HG03139 (cell line): ENCODE results near the gene MTX3.

Experiments
- ATAC-seq: cut with Tn5 transposase; IDR thresholded peaks from one replicate; pipeline ENCODE4 v1.9.1; 2021; ENCODE audit not compliant: unreplicated experiment

The MTX3 gene

DNA sequence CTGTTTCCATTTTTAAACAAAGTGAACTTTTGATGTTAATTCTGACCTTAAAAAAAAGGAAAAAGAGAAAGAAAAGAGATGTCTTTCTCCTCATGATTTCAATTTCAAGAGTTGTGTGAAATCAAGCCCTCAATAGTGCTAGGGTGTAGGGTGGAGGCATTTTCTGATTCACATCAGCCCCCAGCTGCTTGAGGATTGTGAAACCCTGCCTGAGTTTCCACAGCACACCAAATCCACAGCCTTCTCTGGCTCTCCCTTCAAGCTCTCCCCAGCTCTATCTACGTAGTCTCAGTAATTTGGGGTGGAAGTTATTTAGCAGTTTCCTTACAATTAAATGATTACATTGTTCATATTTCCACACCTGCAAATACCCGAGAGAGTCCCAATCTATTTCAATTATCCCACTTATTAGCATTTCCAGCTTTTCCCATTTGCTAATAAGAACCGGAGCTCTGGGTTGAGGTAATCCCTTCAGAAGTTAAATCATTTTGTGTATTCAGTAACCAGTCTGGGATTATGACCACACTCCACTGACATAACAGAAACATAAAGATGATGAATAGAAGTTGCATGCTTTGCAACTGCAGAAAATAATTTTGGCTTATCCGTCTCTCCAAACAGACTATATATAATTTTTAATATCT, 54.9 kb downstream of the MTX3 start:
- no peak for ATAC-seq

DNA sequence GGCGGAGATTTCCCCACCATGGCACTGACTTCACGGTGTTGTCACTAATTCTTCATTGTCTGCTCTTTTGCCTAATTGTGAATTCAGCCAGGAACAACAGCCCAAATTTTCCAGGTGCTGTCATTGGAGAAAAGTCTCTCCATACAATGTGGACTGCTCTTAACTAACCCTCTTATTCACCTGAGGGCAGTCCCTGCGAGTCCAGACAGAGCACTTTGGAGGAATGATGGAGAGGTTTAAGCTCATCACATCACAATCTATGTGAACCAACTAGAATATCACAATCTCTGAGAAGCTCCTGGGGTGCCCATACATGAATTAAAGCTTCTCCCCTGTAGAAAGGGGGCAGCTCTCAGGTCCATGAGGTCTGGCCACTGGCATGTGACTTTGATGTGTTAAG, 56.4 kb downstream of the MTX3 start:
- ATAC-seq: no peak

DNA sequence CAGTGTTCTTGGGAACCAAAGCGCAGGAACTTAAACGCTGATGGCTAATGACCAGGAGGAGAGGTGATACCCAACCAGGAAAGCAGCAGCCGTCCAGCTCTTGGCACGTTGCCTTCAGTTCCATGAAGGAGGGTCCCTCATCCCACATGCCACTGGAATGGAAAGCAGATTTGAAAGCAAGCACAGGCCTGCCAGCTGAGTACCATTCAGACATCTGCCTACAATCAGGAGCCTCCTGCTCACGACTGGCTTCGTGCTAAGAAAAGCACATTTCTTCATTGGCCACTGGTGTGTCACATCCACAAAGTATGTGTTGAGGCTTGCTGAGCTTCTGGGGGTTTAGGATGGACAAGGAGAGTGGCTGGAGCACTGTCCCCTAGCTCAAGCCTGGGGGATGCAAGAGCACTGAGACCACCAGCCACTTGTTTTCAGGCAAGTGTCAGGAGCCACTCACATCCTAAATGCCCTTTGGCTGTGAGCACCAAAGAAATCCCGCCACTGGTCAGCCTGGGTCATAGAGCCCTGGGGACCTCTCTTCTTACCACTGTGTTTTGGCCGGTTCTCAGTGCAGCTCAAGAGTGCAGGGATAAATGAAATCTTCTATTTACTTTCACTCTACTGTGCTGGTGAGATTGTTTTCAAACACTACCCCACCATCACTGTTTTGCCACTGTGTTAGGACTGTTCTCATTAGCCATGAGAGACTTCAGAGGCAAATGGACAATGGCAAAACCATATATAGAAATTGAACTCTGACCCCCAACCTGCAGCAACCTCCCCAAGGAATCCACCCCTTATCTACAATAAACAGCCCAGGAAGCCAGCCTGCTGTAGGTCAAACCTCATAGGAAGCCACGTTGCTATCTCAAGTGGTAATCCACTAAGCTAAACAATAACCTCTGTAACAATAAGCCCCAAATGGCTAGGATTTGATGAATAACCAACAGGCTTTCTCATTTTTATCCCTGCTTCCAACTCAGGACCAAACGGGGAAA, 58.3 kb downstream of the MTX3 start:
- no peak for ATAC-seq

DNA sequence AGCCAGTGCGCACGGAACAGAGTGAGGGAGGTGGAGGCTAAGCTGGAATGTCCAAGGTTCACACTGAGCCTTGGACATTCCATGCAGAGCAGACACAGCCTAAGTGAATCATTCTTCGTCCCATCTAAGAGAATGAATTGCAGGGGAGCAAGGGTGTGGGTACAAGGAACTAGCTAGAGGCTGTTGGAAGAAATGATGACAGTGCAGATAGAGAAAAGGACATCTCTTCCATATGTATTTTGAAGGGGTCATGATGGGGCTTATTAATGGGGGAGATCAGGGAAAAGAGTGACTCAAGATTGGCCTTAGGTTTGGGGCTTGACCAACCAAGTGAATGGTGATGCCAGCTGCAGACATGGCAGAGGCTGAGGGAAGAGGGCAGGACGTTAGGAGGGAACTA, 59.2 kb downstream of the MTX3 start:
- no peak for ATAC-seq

DNA sequence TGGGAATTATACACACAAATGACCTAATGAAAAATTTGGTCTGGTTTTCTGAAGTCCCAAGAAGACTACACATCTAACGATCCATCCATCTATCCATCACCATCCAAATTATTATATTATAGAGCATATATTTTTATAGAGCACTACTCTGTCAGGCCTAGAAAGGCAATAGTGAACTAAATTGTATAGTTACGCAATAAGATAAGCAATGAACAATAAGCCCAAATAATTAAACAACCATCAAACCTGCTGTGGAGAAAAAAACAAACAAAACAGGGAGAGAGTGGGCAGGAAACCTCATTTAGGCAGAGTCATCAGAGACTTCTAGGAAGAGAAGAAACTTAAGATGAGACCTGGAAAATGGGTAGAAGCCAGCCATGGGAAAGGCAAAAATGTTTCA, 59.7 kb downstream of the MTX3 start:
- ATAC-seq: no peak

DNA sequence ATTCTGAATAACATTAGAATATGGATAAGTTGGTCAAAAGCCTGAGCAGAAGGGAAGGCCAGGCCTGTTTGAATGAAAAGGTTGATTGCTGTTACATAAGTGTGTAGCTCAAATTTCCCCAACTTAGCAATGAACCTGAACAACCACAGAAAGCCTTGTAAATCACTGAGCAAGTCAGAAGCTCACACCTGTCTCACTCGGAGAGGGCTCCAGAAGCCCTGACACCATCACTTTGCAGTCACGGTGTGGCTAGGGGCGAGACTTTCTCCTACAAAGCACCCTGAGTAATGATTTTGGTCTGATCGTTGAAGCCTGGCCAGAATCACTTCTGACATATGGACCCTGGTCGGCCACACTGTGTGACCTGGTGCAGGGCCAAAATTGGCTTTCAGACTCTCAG, 62.0 kb downstream of the MTX3 start:
- no peak for ATAC-seq
